ENCODE results near the gene B4GALNT4. TPM values are rescaled to one million over a fixed set of nuclear protein-coding genes. Genes with fewer than 3 reads are reported as not detected.

B4GALNT4 gene
- total RNA-seq, 1 donor from 2014 or later, result 0.38 TPM

DNA sequence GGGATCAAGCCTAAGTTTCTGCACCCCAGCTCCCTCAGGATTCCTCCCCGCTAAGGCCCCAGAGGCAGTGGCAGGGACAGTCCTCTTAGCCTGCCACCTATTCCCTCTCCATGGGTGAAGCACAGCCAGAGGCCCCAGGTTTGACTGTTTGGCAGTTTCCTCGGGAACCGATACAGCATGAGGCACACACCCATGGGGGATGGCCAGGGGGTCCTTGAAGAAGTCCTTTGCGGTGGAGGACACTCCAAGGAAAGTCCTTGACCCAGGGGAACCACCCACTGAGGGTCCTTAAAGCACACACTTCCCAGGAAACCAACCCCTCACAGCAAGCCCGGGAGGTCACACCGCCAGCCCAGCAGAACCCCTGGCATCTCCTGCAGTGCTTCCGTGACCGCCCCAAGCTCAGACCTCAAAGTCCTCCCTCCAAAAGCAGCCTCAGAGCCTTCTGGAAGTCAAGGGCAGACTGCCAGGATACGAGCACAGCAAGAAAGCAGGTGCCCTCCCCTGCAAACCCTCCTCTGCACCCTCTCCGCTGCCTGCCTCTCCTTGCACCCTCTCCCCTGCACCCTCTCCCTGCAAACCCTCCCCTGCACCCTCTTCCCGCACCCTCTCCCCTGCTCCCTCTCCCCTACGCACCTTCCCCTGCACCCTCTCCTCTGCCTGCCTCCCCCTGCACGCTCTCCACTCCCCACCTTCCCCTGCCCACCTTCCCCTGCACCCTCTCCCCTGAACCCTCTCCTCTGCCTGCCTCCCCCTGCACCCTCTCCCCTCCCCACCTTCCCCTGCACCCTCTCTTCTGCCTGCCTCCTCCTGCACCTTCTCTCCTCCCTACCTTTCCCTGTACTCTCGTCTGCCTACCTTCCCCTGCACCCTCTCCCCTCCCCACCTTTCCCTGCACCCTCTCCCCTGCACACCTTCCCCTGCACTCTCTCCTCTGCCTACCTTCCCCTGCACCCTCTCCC is 44.1 kb downstream of the B4GALNT4 start:
- H3K36me3 ChIP-seq, result no peaks in the 10 kb centered on the region
- intact Hi-C loops (cut with DNase I), result no loop called here
- TF ChIP-seq, protein P1, sequence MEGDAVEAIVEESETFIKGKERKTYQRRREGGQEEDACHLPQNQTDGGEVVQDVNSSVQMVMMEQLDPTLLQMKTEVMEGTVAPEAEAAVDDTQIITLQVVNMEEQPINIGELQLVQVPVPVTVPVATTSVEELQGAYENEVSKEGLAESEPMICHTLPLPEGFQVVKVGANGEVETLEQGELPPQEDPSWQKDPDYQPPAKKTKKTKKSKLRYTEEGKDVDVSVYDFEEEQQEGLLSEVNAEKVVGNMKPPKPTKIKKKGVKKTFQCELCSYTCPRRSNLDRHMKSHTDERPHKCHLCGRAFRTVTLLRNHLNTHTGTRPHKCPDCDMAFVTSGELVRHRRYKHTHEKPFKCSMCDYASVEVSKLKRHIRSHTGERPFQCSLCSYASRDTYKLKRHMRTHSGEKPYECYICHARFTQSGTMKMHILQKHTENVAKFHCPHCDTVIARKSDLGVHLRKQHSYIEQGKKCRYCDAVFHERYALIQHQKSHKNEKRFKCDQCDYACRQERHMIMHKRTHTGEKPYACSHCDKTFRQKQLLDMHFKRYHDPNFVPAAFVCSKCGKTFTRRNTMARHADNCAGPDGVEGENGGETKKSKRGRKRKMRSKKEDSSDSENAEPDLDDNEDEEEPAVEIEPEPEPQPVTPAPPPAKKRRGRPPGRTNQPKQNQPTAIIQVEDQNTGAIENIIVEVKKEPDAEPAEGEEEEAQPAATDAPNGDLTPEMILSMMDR (IDR thresholded peaks at IDR 0.05), result no peak
- H3K4me1 ChIP-seq, result peaks cover 38% of the 10 kb centered on the region
- peak overlapping the region; percentile 27 for H3K4me3 ChIP-seq
- DNase-seq (peak; percentile 46), ATAC-seq (no peak)
- no peaks in the 10 kb centered on the region for H3K27me3 ChIP-seq (ENCODE audit: low read depth)
- no peak overlapping the region for H3K27ac ChIP-seq
- no peaks in the 10 kb centered on the region for H3K9me3 ChIP-seq

DNA sequence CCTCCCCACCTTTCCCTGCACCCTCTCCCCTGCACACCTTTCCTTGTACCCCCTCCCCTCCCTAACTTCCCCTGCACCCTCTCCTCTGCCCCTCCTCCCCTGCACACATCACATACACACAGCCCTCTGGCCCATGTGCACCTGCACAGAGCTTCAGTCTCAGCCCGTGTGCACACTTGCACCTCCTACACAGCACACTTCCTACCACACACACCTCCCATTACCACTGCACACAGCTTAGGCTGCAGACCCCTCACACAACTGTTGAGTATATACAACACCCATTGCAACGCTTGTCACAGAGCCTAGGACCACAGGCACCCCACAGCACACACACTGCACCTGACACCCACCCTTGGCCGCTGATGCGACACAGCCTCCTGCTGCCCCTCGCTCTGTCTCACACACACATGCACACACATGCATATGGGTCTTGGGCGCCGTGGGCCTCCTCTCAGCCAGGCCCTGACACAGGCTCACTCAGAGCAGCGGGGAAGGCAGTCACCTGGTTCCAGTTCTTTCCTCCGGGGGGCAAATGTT is 45.1 kb downstream of the B4GALNT4 start:
- Histone ChIP-seq H3K4me1 (peaks cover 38% of the 10 kb centered on the region), H3K36me3 (no peaks in the 10 kb centered on the region), H3K27me3 (ENCODE audit: low read depth) (no peaks in the 10 kb centered on the region), H3K9me3 (no peaks in the 10 kb centered on the region), H3K27ac (peak overlapping the region; percentile 76), H3K4me3 (peak overlapping the region; percentile 60)
- DNase-seq (no peak), ATAC-seq (no peak)
- TF ChIP-seq, protein P1 (IDR thresholded peaks at IDR 0.05), result no peak
- intact Hi-C loops (cut with DNase I), result no loop called here

DNA sequence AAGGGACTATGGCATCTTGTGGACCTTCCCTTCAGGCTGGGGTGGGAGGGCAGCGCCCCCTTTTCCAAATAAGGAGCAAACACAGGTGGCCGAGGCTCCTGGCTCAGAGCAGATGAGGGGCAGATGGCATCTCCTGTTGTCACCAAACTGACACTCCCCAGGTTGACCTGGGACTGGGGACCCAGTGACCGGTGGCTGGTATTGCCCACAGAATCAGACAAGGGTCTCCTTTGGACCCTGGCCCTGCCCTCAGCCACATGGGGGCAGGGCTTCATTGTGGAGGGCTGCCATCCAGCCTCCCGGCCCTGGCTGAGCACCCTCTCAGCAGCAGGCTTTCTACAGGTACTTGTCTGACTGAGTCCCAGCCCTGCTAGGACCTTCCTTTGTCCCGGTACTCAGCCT is 46.3 kb downstream of the B4GALNT4 start:
- TF ChIP-seq, protein P1 (IDR thresholded peaks at IDR 0.05), result no peak
- Histone ChIP-seq H3K4me3 (peak overlapping the region; percentile 74), H3K27ac (peak overlapping the region; percentile 94)

DNA sequence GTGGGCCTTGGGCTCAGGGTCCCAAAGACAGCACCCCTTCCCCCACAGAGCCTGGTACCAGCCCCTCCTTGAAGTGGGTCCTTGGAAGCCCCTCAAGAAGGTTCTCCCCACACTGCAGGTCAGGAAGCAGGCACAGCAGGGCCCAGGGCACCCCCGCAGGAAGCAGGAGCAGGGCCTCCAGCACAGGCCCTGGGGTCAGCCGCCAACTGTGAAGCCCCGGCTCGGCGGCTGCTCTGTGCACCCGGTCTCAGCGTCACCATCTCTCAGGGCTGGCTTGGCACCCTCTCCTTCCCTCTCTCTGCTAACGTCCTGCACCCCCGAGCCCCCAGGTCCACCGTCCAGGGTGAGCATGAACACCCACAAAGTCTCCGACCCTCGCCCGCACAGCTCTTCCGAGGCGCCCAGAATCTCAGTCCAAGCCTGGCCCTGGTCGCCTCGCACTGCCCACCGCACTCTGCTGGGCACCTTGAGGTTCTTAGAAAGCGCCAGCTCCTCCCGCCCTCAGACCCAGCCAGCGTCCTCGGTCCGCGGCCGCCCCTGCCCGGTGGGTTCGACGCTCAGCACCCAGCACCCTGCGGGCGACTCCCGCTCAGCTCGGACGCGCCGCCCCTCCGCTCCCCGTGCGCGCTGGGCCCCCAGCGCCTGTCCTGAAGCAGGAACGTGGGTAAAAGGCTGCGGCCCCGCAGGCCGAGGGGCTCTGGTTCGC is 46.9 kb downstream of the B4GALNT4 start:
- DNase-seq (peak; percentile 49), ATAC-seq (peak; percentile 5 to 27)
- intact Hi-C loops (cut with DNase I), result no loop called here
- TF ChIP-seq, protein P1 (IDR thresholded peaks at IDR 0.05), result no peak
- peak overlapping the region; percentile 74 for H3K4me3 ChIP-seq
- H3K4me1 ChIP-seq, result peaks cover 38% of the 10 kb centered on the region
- H3K9me3 ChIP-seq, result no peaks in the 10 kb centered on the region
- H3K36me3 ChIP-seq, result no peaks in the 10 kb centered on the region
- peak overlapping the region; percentile 94 for H3K27ac ChIP-seq
- no peaks in the 10 kb centered on the region for H3K27me3 ChIP-seq (ENCODE audit: low read depth)

More for the DNA sequence above, 46.3 kb downstream of the B4GALNT4 start:
- ATAC-seq (no peak), DNase-seq (peak; percentile 43)
- intact Hi-C loops (cut with DNase I), result no loop called here
- peaks cover 38% of the 10 kb centered on the region for H3K4me1 ChIP-seq
- H3K36me3 ChIP-seq, result no peaks in the 10 kb centered on the region
- H3K9me3 ChIP-seq, result no peaks in the 10 kb centered on the region
- no peaks in the 10 kb centered on the region for H3K27me3 ChIP-seq (ENCODE audit: low read depth)

All from lower lobe of right lung (tissue), 2 donors.